ENCODE measurements around the gene LONRF3.

- no peak for TF ChIP-seq CTCF (conservative IDR thresholded peaks at IDR 0.05 in 1 of 2, IDR thresholded peaks at IDR 0.05 in 1 of 2; ENCODE audit: low read depth in 1 of 2, low read length in 2 of 2)
- TF ChIP-seq EZH2 (IDR thresholded peaks at IDR 0.05; ENCODE audit: low read length, missing control alignments), result no peak
Observed at GRCh38 chrX:119045884-119046283, 71.5 kb downstream of the LONRF3 start.
